Mammary epithelial cell (primary cell): ENCODE measurements around the gene COLEC12.

Source experiments
- CTCF ChIP-seq, 2 donors: IDR thresholded peaks in 1 of 2; conservative IDR thresholded peaks in 1 of 2; 2 replicates each; pipeline ENCODE4 v1.5.1; 2011 to 2012; ENCODE audit warnings: inconsistent platforms in 2 of 2, low read length in 2 of 2, mild to moderate bottlenecking in 2 of 2, control low read depth in 1 of 2, low read depth in 1 of 2; ENCODE audit not compliant: insufficient read depth in 1 of 2; ENCODE audit errors: extremely low read depth in 1 of 2
- EZH2 ChIP-seq: IDR thresholded peaks from 2 replicates; pipeline ENCODE4 v1.6.1; 2012; ENCODE audit warnings: low read length, inconsistent platforms, borderline replicate concordance

GRCh38 chr18:417495-417894 lies 83.0 kb downstream of the COLEC12 start:
- no peak for TF ChIP-seq CTCF (conservative IDR thresholded peaks at IDR 0.05 in 1 of 2, IDR thresholded peaks at IDR 0.05 in 1 of 2; ENCODE audit: extremely low read depth in 1 of 2, insufficient read depth in 1 of 2, low read depth in 1 of 2, low read length in 2 of 2)
- TF ChIP-seq EZH2: no peak
